ENCODE data around the gene GOLGA8B. TPM values are rescaled to one million over a fixed set of nuclear protein-coding genes. Genes with fewer than 3 reads are reported as not detected.

Gene GOLGA8B
- polyA plus RNA-seq, 1 donor (not counting 4 experiments of a cell fraction or from before 2014, with no cell fraction given): 49.5 TPM

DNA sequence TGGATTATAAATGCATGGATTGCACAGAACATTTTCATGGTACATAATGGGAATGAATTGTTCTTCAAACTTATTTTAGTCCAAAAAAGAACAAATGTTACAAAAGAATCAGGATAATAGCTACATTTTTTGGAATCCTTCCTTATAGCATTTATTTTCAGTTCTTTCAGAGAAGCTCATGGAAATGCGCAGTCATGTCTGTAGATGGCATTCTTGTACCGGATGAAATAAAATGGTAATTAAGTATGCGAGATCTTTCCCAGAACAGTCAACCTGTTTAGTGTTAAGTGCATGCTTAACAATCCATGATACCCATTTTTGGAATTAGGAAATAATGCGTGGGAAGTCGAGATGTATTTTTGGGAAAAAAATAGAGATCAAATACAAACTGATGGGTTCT lies 38.2 kb upstream of the GOLGA8B start:
- Histone ChIP-seq H3K36me3 (ENCODE audit: control insufficient read depth in 2 of 2, extremely low read depth in 1 of 2, insufficient read depth in 2 of 2, low read length in 2 of 2) (no peaks in the 10 kb centered on the region), H3K9me3 (ENCODE audit: control insufficient read depth, low read depth, low read length) (no peaks in the 10 kb centered on the region), H3K9ac (ENCODE audit: control insufficient read depth, extremely low read depth, insufficient read depth, low read length) (no peak overlapping the region), H4K20me1 (ENCODE audit: control insufficient read depth, extremely low read depth, insufficient read depth, low read length) (no peaks in the 10 kb centered on the region), H2AFZ (ENCODE audit: control insufficient read depth, low read length) (no peak overlapping the region), H3K4me2 (ENCODE audit: control insufficient read depth, extremely low read depth, insufficient read depth, low read depth, low read length) (no peak overlapping the region), H3K27ac (ENCODE audit: control insufficient read depth, insufficient read depth, low read length) (no peak overlapping the region), H3K27me3 (ENCODE audit: control insufficient read depth, extremely low read depth, insufficient read depth, low read length) (no peaks in the 10 kb centered on the region), H3K9me1 (ENCODE audit: control insufficient read depth, extremely low read depth, insufficient read depth, low read length) (no peaks in the 10 kb centered on the region), H3K4me1 (ENCODE audit: control insufficient read depth, extremely low read depth, insufficient read depth, low read length) (no peaks in the 10 kb centered on the region), H3K4me3 (ENCODE audit: control insufficient read depth in 2 of 3, extremely low read depth in 1 of 3, insufficient read depth in 2 of 3, low read depth in 1 of 3, low read length in 3 of 3) (no peak overlapping the region), H3K79me2 (ENCODE audit: control insufficient read depth, insufficient read depth, low read length) (no peaks in the 10 kb centered on the region)
- DNase-seq (ENCODE audit: low read depth, low spot score) (no peak), FAIRE-seq (no peak)
- dilution Hi-C loops (cut with MboI; ENCODE audit: extremely low pct_ligation_motif_present, low sequenced_read_pairs): no loop called here
- TF ChIP-seq EZH2 (IDR thresholded peaks at IDR 0.05; ENCODE audit: low read length) (no peak), CTCF (optimal IDR thresholded peaks at IDR 0.05 in 1 of 3, IDR thresholded peaks at IDR 0.05 in 1 of 3, conservative IDR thresholded peaks at IDR 0.05 in 1 of 3; ENCODE audit: extremely low read depth in 1 of 3, insufficient read depth in 2 of 3, low read length in 3 of 3) (peak in 2 of 3 experiments; percentile 26 to 64)

DNA sequence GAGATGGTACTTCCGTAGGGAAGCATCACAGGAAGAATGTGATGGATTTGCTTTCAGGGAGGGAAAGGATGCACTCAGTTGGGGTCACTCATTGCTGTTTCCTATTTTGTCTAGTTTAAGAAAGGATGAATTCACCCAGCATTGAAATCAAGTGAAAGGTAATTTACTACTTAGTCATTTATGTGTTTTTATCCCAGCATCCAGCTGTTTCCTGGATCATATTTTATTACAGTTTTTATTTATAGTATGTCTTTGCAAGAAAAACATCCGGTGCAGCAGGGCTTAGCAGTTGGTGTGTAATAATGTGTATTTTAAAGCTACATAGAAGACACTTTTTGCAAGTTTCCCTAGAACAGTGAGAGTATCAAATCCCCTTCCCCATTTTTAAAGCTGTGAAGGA lies 37.4 kb upstream of the GOLGA8B start:
- Histone ChIP-seq H3K27ac (ENCODE audit: control insufficient read depth, insufficient read depth, low read length) (no peak overlapping the region), H3K4me2 (ENCODE audit: control insufficient read depth, extremely low read depth, insufficient read depth, low read depth, low read length) (no peak overlapping the region), H2AFZ (ENCODE audit: control insufficient read depth, low read length) (no peak overlapping the region), H3K4me1 (ENCODE audit: control insufficient read depth, extremely low read depth, insufficient read depth, low read length) (no peaks in the 10 kb centered on the region), H3K9me1 (ENCODE audit: control insufficient read depth, extremely low read depth, insufficient read depth, low read length) (no peaks in the 10 kb centered on the region), H3K9ac (ENCODE audit: control insufficient read depth, extremely low read depth, insufficient read depth, low read length) (no peak overlapping the region), H4K20me1 (ENCODE audit: control insufficient read depth, extremely low read depth, insufficient read depth, low read length) (no peaks in the 10 kb centered on the region), H3K27me3 (ENCODE audit: control insufficient read depth, extremely low read depth, insufficient read depth, low read length) (no peaks in the 10 kb centered on the region), H3K36me3 (ENCODE audit: control insufficient read depth in 2 of 2, extremely low read depth in 1 of 2, insufficient read depth in 2 of 2, low read length in 2 of 2) (no peaks in the 10 kb centered on the region), H3K4me3 (ENCODE audit: control insufficient read depth in 2 of 3, extremely low read depth in 1 of 3, insufficient read depth in 2 of 3, low read depth in 1 of 3, low read length in 3 of 3) (no peak overlapping the region), H3K9me3 (ENCODE audit: control insufficient read depth, low read depth, low read length) (no peaks in the 10 kb centered on the region), H3K79me2 (ENCODE audit: control insufficient read depth, insufficient read depth, low read length) (no peaks in the 10 kb centered on the region)
- dilution Hi-C loops (cut with MboI; ENCODE audit: extremely low pct_ligation_motif_present, low sequenced_read_pairs): no loop called here
- FAIRE-seq (no peak), DNase-seq (ENCODE audit: low read depth, low spot score) (no peak)
- no peak for TF ChIP-seq CTCF (optimal IDR thresholded peaks at IDR 0.05 in 1 of 3, IDR thresholded peaks at IDR 0.05 in 1 of 3, conservative IDR thresholded peaks at IDR 0.05 in 1 of 3; ENCODE audit: extremely low read depth in 1 of 3, insufficient read depth in 2 of 3, low read length in 3 of 3)
- no peak for TF ChIP-seq EZH2 (IDR thresholded peaks at IDR 0.05; ENCODE audit: low read length)
